K562 (cell line): ENCODE results near the gene NTSR1. TPM values are rescaled to one million over a fixed set of nuclear protein-coding genes. Genes with fewer than 3 reads are reported as not detected.

Experiments used
- ATAC-seq: fragments of 200-7000 bp; cut with Tn5 transposase; 3 replicates; pipeline ENCODE4 v1.9.1; 2020; ENCODE audit warnings: moderate library complexity
- BruUV-seq: library from RNA; stranded (reverse); fragments of 400-500 nt; replicated peaks from 2 replicates; lab custom pipeline; 2021; lab: Mats Ljungman, UMichigan
- CTCF ChIA-PET: fragments of 300-600 bp; formaldehyde crosslinking; extraction: SDS; loops from one replicate; lab custom pipeline; 2021; ENCODE audit warnings: low intra/inter-chr PET ratio; lab: Yijun Ruan, JAX
- POLR2A ChIA-PET: fragments of 300-600, 350-650 bp; sonication (Branson Sonifier 250); formaldehyde crosslinking; extraction: SDS; loops from one replicate; lab custom pipeline; 2021; ENCODE audit warnings: antibody characterized with exemption, inconsistent platforms; lab: Yijun Ruan, JAX
- DNase-seq, 4 experiments: peaks; one replicate each; pipeline versions ENCODE4 v3.0.0 to v3.0.0-alpha.2; 2011 to 2018; ENCODE audit warnings: low spot score in 3 of 4, mixed read lengths in 3 of 4; ENCODE audit errors: extremely low read depth in 1 of 4
- FAIRE-seq: peaks from 2 replicates; lab custom pipeline; 2011; peaks lifted over from hg19 to GRCh38; lab: Jason Lieb, UNC
- H2AFZ ChIP-seq: 2 replicates; pipeline ENCODE4 v1.6.0; 2011; ENCODE audit warnings: low read depth, low read length, control low read depth, inconsistent platforms
- H3K27ac ChIP-seq: fragments of 200-600 bp; 3 replicates; pipeline ENCODE4 v1.8.0; 2011; ENCODE audit warnings: low read depth, mild to moderate bottlenecking, control low read depth, inconsistent platforms, low read length, moderate library complexity, mixed read lengths; ENCODE audit errors: extremely low read depth
- H3K27me3 ChIP-seq, 2 experiments: fragments of 300-600 bp in 1 of 2; 2 replicates in 1 of 2; 3 replicates in 1 of 2; pipeline versions ENCODE4 v1.6.0 to v1.8.0; 2011; ENCODE audit warnings: inconsistent platforms in 2 of 2, low read length in 2 of 2, mild to moderate bottlenecking in 1 of 2, mixed read lengths in 1 of 2, moderate library complexity in 1 of 2; ENCODE audit not compliant: control insufficient read depth in 2 of 2, insufficient read depth in 2 of 2
- H3K36me3 ChIP-seq: fragments of 300-600 bp; 3 replicates; pipeline ENCODE4 v1.8.0; 2011; ENCODE audit warnings: mild to moderate bottlenecking, low read length, inconsistent platforms; ENCODE audit not compliant: control insufficient read depth, insufficient read depth
- H3K4me1 ChIP-seq, 2 experiments: fragments of 200-600 bp in 1 of 2; replicated peaks in 1 of 2; 2 replicates in 1 of 2; 3 replicates in 1 of 2; pipeline versions ENCODE4 v1.5.1 to v1.8.0; 2011; ENCODE audit warnings: inconsistent platforms in 2 of 2, low read length in 2 of 2, mild to moderate bottlenecking in 1 of 2, mixed read lengths in 1 of 2, moderate library complexity in 1 of 2; ENCODE audit not compliant: control insufficient read depth in 2 of 2, insufficient read depth in 2 of 2
- H3K4me2 ChIP-seq: 2 replicates; pipeline ENCODE4 v1.6.1; 2011; ENCODE audit warnings: low read length, control low read depth, inconsistent platforms, mixed read lengths; ENCODE audit not compliant: insufficient read depth
- H3K4me3 ChIP-seq: fragments of 200-600 bp; sonication (generic), shearing (Covaris generic); 2 replicates; pipeline ENCODE4 v1.5.1; 2016; ENCODE audit warnings: control low read depth, inconsistent platforms
- H3K79me2 ChIP-seq: fragments of 200-600 bp; 3 replicates; pipeline ENCODE4 v1.8.0; 2011; ENCODE audit warnings: low read length, inconsistent platforms; ENCODE audit not compliant: control insufficient read depth, insufficient read depth
- H3K9ac ChIP-seq, 2 experiments: 2 replicates each; pipeline versions ENCODE4 v1.6.0 to v1.6.1; 2011; ENCODE audit warnings: low read depth in 2 of 2, low read length in 2 of 2, control low read depth in 1 of 2, inconsistent platforms in 1 of 2, mild to moderate bottlenecking in 1 of 2, mixed read lengths in 1 of 2; ENCODE audit not compliant: insufficient read depth in 1 of 2
- H3K9me1 ChIP-seq: one replicate; pipeline ENCODE4 v1.6.0; 2011; ENCODE audit warnings: inconsistent platforms, mild to moderate bottlenecking, low read length, moderate library complexity; ENCODE audit not compliant: control insufficient read depth, insufficient read depth
- H3K9me3 ChIP-seq: replicated peaks from 2 replicates; pipeline ENCODE4 v1.5.1; 2011; ENCODE audit warnings: low read depth, low read length, inconsistent platforms; ENCODE audit not compliant: control insufficient read depth, insufficient read depth
- H4K20me1 ChIP-seq: replicated peaks from 2 replicates; pipeline ENCODE4 v1.6.1; 2011; ENCODE audit warnings: low read length, inconsistent platforms, mixed read lengths; ENCODE audit not compliant: control insufficient read depth, insufficient read depth
- EZH2 ChIP-seq: IDR thresholded peaks from 2 replicates; pipeline ENCODE4 v1.6.1; 2012; ENCODE audit warnings: low read depth, mild to moderate bottlenecking, inconsistent platforms, low read length, borderline replicate concordance
- ZNF655 ChIP-seq: fragments of 250-450 bp; sonication (Bioruptor Pico); IDR thresholded peaks from 2 replicates; pipeline ENCODE4 v1.5.0; 2021
- WGBS: fragments of 100-300 bp; shearing (Covaris generic); methylation state at CpG from one replicate; pipeline ENCODE4 v1.1.6; 2016; ENCODE audit warnings: low coverage, mixed read lengths; ENCODE audit not compliant: insufficient coverage; ENCODE audit errors: missing lambda C conversion rate; 5-methylcytosine and 5-hydroxymethylcytosine counted together
- in situ Hi-C: fragments of 300-500 bp; cut with MboI; formaldehyde crosslinking; loops from 4 replicates; pipeline ENCODE4 v1.15.0; 2018; ENCODE audit warnings: inconsistent platforms, mixed read lengths
- intact Hi-C: fragments of 100-400 bp; cut with micrococcal nuclease; formaldehyde crosslinking; loops from 2 replicates; pipeline ENCODE4 v1.14.2; 2022
- polyA plus RNA-seq, 8 experiments: library from polyadenylated mRNA; depleted of rRNA in 4 of 8; stranded (reverse) in 5 of 8; unstranded in 3 of 8; fragments of >200 nt; fragmentation: Nextera tagmentation in 2 of 8; fragmentation: Illumina TruSeq in 1 of 8; extraction: Ambion mirVana in 2 of 8; extraction: Trizol in 1 of 8; gene quantifications; 2 replicates each; pipeline versions ENCODE4 v1.2.1 to v1.2.3, GENCODE V29; 2011 to 2014; ENCODE audit warnings: inconsistent platforms in 1 of 8, missing spikeins in 1 of 8
- total RNA-seq, 7 experiments: library from RNA; depleted of rRNA in 6 of 7; stranded (reverse); fragments of >200 nt in 6 of 7; fragmentation: Illumina TruSeq in 2 of 7; extraction: Trizol in 2 of 7; gene quantifications; 2 replicates each; pipeline versions ENCODE4 v1.2.1 to v1.2.3, GENCODE V29; 2011 to 2021; ENCODE audit warnings: low replicate concordance in 1 of 7

Gene NTSR1
- total and polyA plus RNA-seq, 9 of the 15 experiments (the other 6 are each of a cell fraction or from before 2014, with no cell fraction given): 0.04 to 0.40 (median 0.13) TPM; not detected in 3

DNA sequence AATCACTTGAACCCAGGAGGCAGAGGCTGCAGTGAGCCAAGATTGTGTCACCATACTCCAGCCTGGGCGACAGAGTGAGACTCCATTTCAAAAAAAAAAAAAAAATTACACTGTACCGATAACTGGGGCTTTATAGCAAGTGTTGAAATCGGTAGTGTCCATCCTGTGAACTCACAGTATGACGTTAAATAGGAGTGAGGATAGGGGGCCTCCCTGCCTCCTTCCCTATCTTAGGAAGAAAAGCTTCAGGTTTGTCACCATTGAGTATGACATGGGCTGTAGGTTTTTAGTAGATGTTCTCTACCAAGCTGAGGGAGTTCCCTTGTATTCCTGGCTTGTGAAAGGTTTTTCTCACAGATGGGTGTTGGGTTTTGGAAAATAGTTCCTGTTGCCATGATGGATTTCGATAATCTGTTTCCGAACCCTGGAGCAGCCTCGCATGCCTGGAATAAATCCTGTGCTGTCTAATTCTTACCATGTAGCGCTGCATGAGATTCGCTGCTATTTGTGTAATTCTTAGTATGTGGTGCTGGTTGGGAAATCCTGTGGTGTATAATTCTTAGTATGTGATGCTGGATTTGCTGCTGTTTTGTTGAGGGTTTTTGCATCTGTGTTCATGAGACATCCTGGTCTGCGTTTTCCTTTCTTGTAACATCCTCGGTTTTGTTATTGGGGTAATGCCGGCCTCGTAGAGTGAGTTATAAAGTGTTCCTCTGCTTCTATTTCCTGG is 23.6 kb downstream of the NTSR1 start:
- ChIA-PET POLR2A (interaction anchor here (0.6 to 1.0 kb wide), 4 partner anchors 10 to 350 kb away, joined by 3 to 4 read pairs (median 4); no protein-coding TSS in a partner anchor), CTCF (no interaction called here)
- DNase-seq: no peak
- H3K9ac ChIP-seq: no peak overlapping the region
- BruUV-seq: no TSS peak
- no peak overlapping the region for H3K4me3 ChIP-seq
- H3K27ac ChIP-seq: no peak overlapping the region
- H3K79me2 ChIP-seq: no peaks in the 10 kb centered on the region
- no peak for FAIRE-seq
- H2AFZ ChIP-seq: no peak overlapping the region
- H3K9me3 ChIP-seq: no peaks in the 10 kb centered on the region
- WGBS: 18% methylated on average over 12 of the region's 13 CpGs
- H4K20me1 ChIP-seq: no peaks in the 10 kb centered on the region
- no peak for ATAC-seq
- H3K4me1 ChIP-seq: peaks cover 9 to 39% of the 10 kb centered on the region in 2 experiments; a peak in 4 of 5 replicates
- H3K27me3 ChIP-seq: peaks cover 54 to 58% of the 10 kb centered on the region in 2 experiments
- H3K4me2 ChIP-seq: no peak overlapping the region
- H3K36me3 ChIP-seq: no peaks in the 10 kb centered on the region
- TF ChIP-seq ZNF655 (CRISPR knock-in tag) (no peak), EZH2 (0 out of 2 replicates have a peak, but pooled peaks have one; percentile 66)
- in situ Hi-C loops (no loop called here), intact Hi-C loops (no loop called here)
- H3K9me1 ChIP-seq: no peaks in the 10 kb centered on the region
